Activated T-cell treated with anti-CD3 and anti-CD28 coated beads, Interleukin-2, amount 50 U/mL, for 1 hour (primary cell): ENCODE data around the gene WDR45B.
"Not testable (repeated sequence)": the region's sequence is repeated elsewhere in the genome, so short reads cannot be mapped to it uniquely, and the experiment has no call there.

Source experiments
- DNase-seq: peaks from one replicate; pipeline ENCODE4 v3.0.0-alpha.2; 2020

Gene WDR45B

DNA sequence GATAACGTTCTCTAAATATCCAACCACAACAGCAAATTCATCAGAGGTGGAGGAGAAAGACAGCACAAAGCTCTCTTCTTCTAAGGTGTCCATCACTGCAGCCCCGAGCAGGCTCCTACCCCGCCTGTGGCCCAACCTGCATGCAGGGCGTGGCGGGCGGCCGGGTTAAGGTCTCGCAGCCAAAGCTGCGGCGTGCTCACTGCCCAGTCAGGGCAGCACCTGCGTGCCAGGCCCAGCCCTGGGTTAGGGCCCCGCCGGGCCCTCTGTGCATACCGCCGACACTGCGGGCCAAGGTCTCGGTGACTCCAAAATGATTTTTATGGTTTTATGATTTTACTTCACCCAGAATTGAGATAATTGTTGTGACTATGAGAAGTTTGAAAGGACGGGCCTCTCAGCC, 70.9 kb downstream of the WDR45B start:
- DNase-seq, result no peak

DNA sequence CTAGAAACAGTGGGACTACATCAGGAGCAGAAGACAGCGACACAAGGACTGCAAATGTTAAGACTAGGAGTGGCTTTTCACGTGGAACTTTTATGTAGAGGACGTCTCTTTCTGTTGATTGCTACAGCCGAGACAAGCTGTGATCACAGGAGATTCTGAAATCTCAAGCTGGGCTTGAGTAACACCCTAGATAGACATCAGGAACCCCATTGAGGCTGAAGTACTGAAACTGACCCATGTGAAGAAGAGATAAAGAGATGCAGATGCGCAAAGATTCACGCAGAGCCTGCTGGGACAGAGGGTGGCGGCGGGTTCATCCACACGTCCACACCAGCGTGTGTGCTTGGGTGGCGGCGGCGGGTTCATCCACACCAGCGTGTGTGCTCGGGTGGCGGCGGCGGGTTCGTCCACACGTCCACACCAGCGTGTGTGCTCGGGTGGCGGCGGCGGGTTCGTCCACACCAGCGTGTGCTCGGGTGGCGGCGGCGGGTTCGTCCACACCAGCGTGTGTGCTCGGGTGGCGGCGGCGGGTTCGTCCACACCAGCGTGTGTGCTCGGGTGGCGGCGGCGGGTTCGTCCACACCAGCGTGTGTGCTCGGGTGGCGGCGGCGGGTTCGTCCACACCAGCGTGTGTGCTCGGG, 72.5 kb downstream of the WDR45B start:
- DNase-seq, result not testable (repeated sequence)

DNA sequence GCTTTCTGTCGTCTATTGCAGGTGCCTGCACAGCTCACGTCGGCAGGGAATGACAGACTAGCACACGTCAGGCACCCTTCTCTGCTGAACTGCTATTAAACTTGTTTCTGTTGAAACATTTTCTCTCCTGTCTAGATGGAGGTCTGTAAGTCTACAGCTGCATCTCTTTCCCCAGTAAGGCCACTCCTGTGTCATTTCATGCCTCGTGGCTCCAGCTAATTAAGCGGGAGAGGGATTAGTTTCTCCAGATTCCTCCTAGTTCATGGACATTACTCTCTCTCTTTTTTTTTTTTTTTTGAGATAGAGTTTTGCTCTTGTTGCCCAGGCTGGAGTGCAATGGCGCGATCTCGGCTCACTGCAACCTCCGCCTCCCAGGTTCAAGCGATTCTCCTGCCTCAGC, 74.2 kb downstream of the WDR45B start:
- DNase-seq, result no peak

DNA sequence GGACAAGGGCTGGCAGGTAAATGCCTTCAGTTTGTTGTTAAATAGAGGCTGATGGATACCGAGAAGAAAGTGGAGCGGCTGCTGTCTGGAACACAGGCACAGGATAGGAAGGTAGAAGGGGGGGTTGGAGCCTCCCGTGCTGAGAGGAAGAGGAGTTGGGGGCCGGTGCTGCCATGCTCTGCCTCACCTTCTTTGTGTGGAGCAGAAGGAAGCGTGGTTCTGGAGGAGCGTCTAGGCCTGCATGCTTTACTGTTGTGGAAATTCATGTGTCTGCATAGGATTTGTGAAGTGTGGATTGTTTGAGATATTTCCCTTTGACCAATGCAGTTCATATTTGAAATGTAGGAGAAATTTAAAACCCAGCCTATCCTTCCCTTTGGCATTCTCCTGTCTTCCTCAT, 76.4 kb downstream of the WDR45B start:
- DNase-seq, result no peak

DNA sequence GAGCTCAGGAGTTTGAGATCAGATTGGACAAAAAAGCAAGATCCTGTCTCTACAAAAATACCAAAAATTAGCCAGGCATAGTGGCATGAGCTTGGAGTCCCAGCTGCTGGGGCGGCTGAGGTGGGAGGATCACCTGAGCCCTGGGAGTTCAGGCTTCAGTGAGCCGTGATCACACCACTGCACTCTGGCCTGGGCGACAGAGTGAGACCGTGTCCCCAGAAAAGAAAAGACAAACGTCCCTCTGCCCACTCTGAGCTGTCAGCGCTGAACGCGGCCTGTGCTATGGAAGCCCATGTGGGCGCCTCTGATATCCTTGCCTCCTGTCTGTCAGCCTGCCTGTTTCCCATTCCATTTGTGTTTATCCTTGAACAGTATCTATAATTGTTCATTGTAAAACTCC, 78.0 kb downstream of the WDR45B start:
- no peak for DNase-seq

DNA sequence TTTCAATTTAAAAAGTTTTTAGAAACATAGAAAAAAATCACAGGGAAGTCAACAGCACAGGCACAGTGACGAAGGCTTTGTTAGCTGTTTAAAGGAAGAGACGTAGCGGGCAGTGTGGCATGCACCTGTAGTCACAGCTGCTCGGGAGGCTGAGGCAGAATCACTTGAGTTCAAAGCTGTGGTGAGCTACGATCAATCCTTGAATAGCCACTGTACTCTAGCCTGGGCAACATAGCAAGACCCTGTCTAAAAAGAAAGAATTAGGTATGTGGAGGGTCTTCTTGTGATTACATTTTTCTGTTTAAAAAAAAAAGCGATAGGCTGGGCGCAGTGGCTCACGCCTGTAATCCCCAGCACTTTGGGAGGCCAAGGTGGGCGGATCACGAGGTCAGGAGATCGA, 78.6 kb downstream of the WDR45B start:
- DNase-seq, result no peak

DNA sequence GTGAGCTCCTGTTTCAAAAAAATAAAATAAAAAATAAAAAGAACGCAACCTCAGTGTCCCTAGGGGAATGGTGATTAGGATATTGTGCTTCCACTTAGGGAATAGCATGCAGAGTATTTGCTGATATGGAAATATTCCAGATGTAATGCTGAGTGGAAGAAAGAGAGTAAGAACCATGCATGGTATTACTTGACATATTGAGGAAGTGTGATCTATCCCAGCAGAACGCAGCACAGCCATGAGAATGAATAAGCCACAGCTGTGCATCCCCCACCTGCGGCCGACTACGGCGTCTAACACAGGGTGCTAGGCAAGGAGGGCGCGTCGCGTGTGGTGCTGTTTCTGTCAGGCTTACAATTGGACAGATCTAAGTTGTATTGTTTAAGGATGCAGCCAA, 79.2 kb downstream of the WDR45B start:
- DNase-seq, result no peak

DNA sequence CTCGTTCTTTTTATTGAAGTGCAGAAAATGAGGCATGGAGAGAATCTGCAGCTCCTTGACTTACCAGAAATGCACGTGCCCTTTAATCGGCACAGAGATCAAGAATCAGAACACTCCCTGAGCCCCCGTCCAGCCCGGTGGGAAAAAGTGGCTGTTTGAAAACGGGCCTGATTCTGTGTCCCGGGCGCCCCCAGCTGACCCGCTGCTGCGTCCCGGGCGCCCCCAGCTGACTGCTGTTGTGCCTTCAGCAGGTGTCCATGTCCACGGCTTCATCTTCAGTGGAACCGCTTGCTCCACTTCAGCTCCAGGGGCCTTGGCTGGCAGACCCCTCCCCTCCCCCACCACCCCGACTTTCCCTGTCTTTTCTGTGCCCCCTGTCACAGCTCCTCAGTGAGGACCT, 81.0 kb downstream of the WDR45B start:
- DNase-seq, result no peak

DNA sequence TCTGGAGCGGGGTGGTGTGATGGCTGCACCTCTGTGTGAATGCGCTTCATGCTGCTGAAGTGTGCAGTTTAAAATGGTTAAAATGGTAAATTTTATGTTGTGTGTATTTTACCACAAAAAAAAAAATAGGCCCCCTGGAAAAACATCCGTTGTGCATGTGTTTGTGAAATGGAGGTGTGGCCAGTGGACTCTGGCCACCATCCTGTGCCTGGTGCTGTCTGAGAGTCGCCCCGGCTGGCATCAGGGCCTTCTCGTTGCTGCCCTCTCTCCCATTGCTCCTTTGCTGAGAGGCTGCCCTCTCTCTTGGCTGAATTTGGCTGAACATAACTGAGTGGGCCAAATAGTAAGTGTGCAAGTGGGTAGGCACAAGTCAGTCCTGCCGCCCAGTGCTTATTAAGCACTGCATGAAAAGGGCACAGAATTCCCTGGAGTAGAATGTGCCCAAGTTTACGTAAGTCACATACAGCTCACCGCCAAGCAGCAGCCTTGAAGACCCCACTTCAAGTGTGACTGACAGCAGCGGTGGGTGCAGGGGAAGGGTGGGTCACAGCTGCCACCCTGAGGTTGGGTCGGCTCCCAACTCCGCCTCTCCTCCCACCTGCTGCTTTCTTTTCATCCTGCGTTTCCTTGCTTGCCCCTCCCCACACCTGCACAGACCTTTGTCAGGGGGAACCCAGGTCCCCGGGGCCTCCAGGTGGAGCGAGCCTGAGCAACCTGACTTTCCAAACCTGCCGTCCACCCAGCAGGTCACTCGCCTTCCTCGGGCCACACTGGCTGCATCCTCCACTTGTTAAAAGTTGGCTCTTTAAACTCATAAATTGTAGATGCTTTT, 81.9 kb downstream of the WDR45B start:
- no peak for DNase-seq

DNA sequence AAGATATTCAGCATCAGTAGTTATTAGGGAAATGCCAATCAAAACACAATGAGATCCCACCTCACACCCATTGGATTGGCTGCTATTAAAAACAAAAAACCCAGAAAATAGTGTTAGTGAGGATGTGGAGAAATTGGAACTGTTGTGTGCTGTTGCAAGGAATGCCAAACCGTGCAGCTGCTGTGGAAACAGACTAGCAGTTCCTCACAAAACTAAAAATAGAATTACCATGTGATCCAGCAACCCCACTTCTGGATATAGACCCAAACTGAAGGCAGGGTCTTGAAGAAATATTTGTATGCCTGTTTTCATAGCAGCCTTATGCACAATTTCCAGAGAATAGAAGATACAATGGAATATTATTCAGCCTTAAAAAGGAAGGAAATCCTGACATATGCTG, 82.7 kb downstream of the WDR45B start:
- DNase-seq, result no peak
